ENCODE data around the gene TMEM239.
"Not testable (repeated sequence)": the region's sequence is repeated elsewhere in the genome, so short reads cannot be mapped to it uniquely, and the experiment has no call there.

The TMEM239 gene

GRCh38 chr20:2798095-2798805 lies 17.9 kb upstream of the TMEM239 start:
- no peak for DNase-seq
- in situ Hi-C loops (cut with HindIII; ENCODE audit: low pct_ligation_motif_present, low pct_unique_long_range_greater_than_20kb, low sequenced_read_pairs) = no loop called here

- in situ Hi-C loops (cut with HindIII; ENCODE audit: low pct_ligation_motif_present, low pct_unique_long_range_greater_than_20kb, low sequenced_read_pairs) = no loop called here
- no peak for DNase-seq
Measured at GRCh38 chr20:2798814-2799213, 17.4 kb upstream of the TMEM239 start.

DNA sequence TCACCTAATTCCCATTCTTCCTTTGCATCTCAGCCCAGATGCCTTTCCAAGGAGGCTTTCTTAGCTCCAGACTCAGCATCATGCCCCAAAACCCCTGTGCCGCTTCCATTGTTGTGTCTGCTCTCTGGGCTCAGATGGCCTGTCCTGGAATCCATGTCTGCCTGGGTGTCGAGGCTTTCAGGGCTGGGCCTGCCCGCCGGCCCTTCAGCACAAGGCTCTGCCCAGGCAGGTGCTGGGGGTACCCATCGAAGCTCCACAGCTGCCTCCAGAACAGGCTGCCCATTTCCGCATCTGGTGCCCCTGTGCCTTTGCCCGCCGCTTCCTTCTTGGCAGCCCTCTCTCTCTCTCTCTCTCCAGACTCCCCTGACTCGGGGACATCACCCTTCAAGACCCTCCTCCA lies 16.9 kb upstream of the TMEM239 start:
- in situ Hi-C loops (cut with HindIII; ENCODE audit: low pct_ligation_motif_present, low pct_unique_long_range_greater_than_20kb, low sequenced_read_pairs) = no loop called here
- no peak for DNase-seq

DNA sequence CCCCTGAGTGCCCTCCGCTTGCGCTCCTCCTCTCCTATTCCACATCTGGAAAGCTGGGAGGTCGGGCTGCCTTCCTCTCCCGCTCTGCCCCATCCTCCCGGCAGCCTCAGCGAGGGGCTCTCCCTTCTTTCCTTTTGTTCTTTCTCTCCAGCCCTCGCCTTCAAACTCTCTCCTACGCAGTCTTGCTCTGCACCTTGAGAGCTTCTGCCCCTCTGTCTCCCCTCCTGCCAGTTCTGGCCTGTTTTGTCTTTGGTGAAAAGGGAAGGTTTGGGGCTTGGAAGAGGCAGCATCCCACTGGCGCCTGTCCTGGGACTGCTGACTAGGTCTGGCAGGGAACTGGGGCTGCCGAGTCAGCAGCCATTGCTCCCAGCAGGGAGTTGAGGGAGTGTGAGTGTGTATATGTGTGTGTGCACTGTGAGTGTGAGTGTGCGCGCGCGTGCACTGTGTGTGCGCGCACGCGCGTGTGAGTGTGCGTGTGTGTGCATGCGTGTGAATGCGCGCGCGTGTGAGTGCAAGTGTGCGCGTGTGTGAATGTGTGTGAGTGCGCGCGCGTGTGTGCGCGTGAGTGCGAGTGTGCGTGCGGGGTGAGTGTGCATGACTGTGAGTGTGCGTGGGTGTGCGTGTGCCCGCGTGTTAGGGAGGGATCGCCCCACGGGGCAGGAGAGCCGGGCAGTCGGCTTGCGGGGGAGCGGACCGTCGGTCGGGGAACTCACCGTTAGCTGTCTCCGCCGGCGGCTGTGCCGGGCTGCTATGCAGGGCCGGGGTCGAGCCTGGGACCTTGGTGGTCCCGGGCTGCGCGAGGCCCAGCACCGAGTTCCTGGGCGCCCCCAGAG lies 16.3 kb upstream of the TMEM239 start:
- DNase-seq = no peak
- in situ Hi-C loops (cut with HindIII; ENCODE audit: low pct_ligation_motif_present, low pct_unique_long_range_greater_than_20kb, low sequenced_read_pairs) = no loop called here

DNA sequence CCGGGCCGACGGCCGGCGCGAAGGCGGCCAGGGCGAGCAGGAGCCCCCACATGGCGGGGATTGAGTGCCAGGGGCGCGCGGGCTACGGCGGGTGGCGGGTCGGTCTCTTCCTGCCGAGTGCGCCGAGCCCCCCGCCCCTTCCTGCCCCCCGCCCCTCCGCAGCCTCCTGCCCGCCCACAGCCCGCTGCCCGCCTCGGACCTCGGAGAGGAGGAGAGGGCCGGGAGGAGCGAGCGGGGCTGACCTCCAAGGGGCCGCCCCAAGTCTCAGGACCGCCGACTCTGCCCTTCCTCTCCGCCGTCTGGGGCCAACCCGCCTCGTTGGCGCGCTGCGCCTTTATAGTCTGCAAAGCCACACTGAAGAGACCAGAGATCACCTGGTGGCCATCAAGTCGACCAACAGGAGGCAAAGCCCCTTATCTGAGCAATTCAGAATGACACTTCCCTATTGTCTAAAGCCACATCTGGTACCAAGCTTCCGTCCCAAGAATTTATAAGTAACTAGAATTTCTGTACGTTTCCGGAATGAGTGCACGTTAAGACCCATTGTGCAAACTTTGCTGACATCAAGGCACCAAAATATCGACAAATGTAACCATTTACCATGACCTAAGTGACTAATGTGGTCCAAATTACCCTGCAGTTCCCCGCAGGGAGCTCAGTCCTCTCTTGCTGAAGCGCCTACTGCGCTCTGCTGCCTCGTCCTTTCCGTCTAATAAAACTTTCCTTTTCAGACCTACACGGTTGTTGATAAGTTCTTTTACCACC lies 15.5 kb upstream of the TMEM239 start, which contains the start of gene CPXM1:
Gene CPXM1, minus strand, starts transcription at position 107 of the 765 bp plus-strand sequence. Its CDS starts 55 bp downstream, at position 52.
- in situ Hi-C loops (cut with HindIII; ENCODE audit: low pct_ligation_motif_present, low pct_unique_long_range_greater_than_20kb, low sequenced_read_pairs) = no loop called here
- DNase-seq = no peak

GRCh38 chr20:2801286-2801728 lies 14.9 kb upstream of the TMEM239 start:
- in situ Hi-C loops (cut with HindIII; ENCODE audit: low pct_ligation_motif_present, low pct_unique_long_range_greater_than_20kb, low sequenced_read_pairs) = no loop called here

DNA sequence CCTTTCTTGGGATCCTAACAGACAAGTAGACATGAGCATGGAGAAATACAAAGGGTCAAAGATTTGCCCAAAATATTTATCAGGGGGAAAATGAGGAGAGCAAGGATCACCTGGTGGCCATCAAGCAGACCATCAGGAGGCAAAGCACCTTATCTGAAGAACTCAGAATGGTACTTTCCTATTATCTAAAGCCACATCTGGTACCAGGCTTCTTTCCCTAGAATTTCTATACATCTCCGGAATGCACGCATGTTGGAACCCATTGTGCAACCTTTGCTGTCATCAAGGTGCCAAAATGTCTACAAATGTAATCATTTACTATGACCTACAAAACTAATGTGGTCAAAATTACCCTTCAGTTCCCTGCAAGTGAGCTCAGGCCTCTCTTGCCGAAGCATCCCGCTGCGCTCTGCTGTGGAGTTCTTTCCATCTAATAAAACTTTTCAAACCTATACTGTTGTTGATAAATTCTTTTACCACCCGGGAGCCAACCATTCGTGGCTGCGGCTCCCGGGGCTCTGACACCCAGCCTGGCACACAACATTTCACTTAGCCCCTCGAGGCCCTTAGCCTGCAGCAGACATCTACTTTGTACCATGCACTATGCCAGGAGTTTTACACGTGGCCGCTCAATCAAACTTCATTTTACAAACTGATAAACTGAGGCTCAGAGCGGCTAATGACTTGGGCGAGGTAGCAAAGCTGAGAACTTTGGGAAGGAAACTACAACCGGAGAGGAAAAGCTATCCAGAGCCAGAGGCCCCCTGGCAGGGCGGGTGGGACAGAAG lies 11.9 kb upstream of the TMEM239 start:
- in situ Hi-C loops (cut with HindIII; ENCODE audit: low pct_ligation_motif_present, low pct_unique_long_range_greater_than_20kb, low sequenced_read_pairs) = no loop called here
- DNase-seq = no peak

More at GRCh38 chr20:2801286-2801728, 14.9 kb upstream of the TMEM239 start:
- no peak for DNase-seq

GRCh38 chr20:2804852-2805688 lies 11.1 kb upstream of the TMEM239 start:
- in situ Hi-C loops (cut with HindIII; ENCODE audit: low pct_ligation_motif_present, low pct_unique_long_range_greater_than_20kb, low sequenced_read_pairs) = no loop called here
- DNase-seq = no peak

DNA sequence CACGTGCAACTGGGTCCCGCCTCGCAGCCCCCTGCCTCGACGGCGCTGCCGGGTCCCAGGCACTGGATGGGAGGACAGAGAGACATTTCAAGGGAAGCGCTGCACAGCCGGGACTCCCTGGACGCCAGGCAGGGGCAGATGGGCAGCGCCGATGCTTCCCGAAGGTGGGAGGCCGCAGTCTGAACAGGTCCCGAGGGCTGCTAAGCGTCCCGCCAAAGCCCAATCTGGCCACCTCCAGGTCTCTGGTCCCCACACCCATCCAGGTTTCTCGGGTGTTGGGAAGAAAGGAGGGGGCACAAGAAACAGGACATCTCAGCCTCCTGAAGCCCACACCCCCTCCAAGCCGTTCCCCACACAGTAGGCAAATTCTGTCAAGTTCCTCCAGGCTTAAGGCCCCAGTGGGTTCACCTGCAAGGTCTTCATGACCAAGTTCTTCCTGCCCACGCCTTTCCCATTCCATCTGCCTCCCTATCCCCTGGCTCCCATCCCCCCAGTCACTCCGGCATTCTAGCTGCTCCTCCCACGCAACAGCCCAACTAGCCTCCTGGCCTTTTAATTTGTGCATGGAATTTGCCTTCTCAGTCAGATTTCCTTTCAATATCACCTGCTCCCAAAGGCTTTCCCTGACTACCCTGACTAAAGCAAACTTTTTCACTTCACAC lies 10.3 kb upstream of the TMEM239 start:
- in situ Hi-C loops (cut with HindIII; ENCODE audit: low pct_ligation_motif_present, low pct_unique_long_range_greater_than_20kb, low sequenced_read_pairs) = no loop called here
- DNase-seq = no peak

DNA sequence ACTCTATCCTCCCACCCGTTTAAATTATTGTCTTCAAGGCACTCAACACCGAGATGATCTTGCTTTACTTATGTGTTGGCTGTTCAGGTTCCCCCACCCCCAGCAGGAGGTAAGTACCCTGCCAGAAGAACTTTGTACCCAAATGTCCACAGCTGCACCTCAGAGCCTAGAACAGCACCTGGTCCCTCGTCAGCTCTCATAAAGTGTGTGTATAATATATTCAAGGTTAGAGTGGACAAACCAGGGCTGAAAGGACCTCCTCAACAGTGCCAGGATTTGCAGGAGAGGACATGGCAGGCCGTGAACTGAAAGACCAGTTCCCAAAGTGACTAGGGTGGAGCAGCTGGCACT lies 9.8 kb upstream of the TMEM239 start:
- DNase-seq = no peak
- in situ Hi-C loops (cut with HindIII; ENCODE audit: low pct_ligation_motif_present, low pct_unique_long_range_greater_than_20kb, low sequenced_read_pairs) = no loop called here

GRCh38 chr20:2807019-2807418 lies 9.1 kb upstream of the TMEM239 start:
- no peak for DNase-seq
- in situ Hi-C loops (cut with HindIII; ENCODE audit: low pct_ligation_motif_present, low pct_unique_long_range_greater_than_20kb, low sequenced_read_pairs) = no loop called here

DNA sequence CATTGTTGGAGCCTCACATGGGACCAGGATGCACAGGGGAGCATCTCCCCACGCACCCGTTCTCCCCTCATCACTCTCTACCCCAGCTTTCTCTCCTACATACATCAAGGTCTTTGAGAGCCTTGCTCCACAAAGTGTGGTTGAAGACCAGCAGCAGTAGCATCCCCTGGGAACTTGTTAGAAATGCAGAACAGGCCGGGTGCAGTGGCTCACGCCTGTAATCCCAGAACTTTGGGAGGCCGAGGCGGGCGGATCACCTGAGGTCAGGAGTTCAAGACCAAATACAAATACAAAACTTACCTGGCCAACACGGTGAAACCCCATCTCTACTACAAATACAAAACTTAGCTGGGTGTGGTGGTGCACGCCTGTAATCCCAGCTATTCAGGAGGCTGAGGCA lies 8.2 kb upstream of the TMEM239 start:
- in situ Hi-C loops (cut with HindIII; ENCODE audit: low pct_ligation_motif_present, low pct_unique_long_range_greater_than_20kb, low sequenced_read_pairs); DNase-seq: not testable (repeated sequence)

DNA sequence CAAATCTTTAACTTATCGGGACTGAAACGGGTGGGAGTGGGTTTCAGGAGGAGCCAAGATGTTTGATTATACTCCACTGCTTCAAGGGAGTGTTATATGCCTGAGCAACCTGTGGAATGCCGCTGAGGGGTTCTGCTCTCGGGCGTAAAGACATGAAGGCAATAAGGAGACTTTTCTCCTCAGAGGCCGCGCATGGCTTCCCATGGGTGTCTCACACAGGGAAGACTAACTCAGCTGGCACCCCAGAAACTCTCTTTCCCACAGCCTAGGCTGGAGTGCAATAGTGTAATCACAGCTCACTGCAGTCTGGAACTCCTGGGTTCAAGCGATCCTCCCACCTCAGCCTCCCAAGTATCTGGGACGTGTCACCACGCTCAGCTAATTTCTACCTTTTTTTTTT lies 6.5 kb upstream of the TMEM239 start:
- in situ Hi-C loops (cut with HindIII; ENCODE audit: low pct_ligation_motif_present, low pct_unique_long_range_greater_than_20kb, low sequenced_read_pairs) = no loop called here
- peak; percentile 20 for DNase-seq

GRCh38 chr20:2812189-2812588 lies 4.0 kb upstream of the TMEM239 start:
- in situ Hi-C loops (cut with HindIII; ENCODE audit: low pct_ligation_motif_present, low pct_unique_long_range_greater_than_20kb, low sequenced_read_pairs) = no loop called here
- DNase-seq = no peak

- in situ Hi-C loops (cut with HindIII; ENCODE audit: low pct_ligation_motif_present, low pct_unique_long_range_greater_than_20kb, low sequenced_read_pairs) = no loop called here
Measured at GRCh38 chr20:2814076-2814475, 2.1 kb upstream of the TMEM239 start.

GRCh38 chr20:2814587-2815051 lies 1.5 kb upstream of the TMEM239 start, which contains the start of gene C20orf141:
C20orf141 (plus strand) TSS chr20:2814987; CDS start chr20:2815185, 198 bp downstream.
- in situ Hi-C loops (cut with HindIII; ENCODE audit: low pct_ligation_motif_present, low pct_unique_long_range_greater_than_20kb, low sequenced_read_pairs) = no loop called here
- DNase-seq = peak; percentile 89

More at GRCh38 chr20:2814076-2814475, 2.1 kb upstream of the TMEM239 start:
- no peak for DNase-seq

All from ACHN (cell line).